Fibroblast of the conjunctiva (primary cell): ENCODE measurements around the gene SOCS7.
A peak's percentile ranks its signal among the peaks of the same experiment; 100 is the strongest.

ENCODE experiments used
- DNase-seq: peaks from one replicate; pipeline ENCODE4 v3.0.0-alpha.2; 2010; ENCODE audit warnings: low read depth

The SOCS7 gene

DNA sequence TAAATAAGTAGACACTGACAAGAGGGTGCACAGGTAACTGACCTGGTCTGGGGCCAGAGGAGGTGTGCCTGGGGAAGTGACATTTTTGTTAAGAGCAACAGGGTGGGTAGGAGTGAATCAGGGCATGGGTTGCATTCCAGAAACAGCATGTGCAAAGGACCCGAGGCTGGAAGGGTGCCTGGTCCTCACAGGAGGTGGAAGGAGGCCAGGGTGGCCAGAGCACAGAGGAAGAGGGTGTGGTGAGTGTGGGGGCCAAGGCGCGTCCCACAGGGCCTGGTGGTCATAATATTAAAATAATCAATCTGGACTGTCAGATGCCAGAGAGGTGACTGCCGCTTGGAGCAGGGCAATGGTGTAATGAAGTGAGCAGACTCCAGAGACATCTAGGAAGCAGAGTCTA lies 90.9 kb downstream of the SOCS7 start:
- DNase-seq: no peak

DNA sequence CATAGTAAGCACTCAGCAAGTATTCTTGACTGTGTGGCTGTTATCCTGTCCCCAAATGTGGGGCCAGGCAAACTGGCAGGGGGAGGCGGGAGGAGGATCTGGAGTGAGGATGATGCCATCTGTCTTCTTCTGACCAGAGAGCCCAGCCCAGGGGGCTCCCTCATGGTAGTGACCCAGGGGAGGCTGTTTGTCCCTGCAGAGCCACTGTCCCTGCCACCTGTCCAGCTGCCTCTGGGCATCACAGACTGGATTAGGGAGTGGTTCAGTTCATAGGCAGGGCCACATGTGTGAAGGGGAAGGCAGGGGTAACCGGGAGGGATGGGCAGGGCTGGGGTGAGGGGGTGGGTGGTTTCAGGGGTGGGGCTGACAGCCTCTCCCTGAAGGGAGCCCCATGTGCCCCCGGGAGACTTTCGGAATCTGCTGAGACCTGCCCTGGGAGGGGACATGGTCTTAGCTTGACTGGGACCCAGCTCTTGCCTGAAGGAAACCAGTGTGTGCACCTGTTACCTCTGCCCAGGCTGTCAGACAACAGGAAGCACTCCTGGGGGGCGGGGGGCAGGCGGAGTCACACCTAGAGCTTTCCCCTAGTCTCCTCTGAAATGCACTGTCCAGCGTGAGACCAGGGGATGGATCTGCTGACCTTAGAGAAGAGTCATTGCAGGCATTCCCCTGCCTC lies 91.8 kb downstream of the SOCS7 start:
- no peak for DNase-seq

DNA sequence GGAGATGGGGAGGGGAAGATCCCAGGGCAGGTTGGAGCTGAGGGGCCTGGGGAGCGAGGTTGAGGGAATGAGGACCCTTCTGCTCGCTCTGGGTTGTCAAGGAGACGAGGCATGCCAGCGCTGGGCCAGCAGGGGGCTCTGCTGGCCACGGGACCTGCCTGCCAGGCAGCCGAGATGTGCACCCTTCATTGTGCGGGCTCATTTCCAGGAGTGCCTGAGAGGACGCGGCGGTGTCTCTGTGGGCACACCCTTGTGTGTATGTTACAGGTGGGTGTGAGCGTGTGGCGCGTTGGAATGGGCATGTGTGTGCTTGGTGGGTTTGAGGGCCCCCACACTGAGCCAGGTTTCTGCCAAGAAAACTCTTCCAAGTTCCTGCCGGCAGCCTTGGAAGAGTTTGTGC lies 92.5 kb downstream of the SOCS7 start:
- DNase-seq: no peak

DNA sequence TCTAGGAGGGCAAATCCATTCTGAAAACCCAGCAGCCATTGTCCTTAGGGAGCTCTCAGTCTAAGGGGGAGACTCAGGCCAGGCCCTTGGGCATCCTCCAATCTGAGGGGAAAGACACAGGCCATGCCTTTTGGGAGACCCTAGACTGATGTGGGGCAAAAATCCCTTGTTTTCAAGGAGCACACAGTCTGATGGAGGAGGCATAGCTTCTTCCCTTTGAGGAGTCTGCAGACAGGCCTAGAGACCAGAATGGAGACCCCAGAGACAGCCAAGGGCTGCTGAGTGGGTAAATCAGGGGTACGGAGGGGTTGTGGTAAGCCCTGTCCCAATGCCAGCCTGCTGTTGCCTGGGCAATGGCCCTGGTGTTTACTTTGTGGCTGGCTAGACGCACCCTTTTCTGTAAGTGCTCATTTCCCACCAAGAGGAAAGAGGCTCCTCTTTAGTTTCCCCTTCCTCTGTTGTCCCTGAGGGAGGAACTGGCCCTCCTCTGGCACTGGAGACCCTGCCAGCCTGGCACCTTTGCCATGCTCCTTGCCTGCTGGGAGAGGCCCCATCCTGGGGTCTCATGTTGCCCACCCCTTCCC lies 96.0 kb downstream of the SOCS7 start:
- no peak for DNase-seq

DNA sequence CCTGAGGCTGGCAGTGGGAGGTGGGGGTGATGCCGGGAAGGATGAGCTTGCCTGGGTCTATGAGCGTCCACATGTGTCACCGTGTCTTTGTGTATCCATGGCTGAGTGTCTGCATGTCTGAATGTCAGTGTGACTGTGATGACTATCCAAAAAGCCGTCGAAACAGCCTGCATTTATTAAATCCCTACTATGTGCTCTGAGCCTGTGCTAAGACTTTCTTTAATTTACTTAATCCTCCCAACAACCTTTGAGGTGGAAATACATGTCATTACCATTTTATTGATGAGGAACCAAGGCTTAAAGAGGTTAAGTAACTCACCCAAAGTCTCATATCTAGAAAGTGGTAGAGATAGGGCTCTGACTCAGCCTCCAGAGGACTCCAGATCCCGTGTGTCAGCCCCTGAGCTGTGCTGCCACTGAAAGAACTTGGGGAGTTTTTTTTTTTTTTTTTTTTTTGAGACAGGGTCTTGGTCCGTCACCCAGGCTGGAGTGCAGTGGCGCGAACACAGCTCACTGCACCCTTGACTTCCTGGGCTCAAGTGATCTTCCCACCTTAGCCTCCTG lies 96.6 kb downstream of the SOCS7 start:
- no peak for DNase-seq

DNA sequence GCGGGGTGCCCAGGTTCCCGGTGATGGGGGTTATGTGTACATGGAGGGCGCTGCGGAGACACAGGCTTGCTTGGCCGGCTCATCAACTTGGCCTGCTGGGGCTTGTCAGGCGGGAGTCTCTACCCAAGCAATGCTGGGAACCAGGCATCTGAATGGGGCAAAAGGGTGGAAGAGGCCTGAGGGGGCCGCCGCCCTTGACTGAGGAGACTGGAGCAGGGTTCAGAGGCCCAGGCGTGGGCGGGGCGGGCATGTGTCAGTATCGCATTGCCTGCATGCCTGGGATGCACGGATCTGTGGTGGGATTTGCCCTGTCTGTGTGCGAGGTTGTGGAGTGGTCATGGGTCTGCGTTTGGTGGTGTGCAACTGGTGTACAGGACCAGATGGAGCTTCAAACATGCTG lies 97.7 kb downstream of the SOCS7 start:
- no peak for DNase-seq

DNA sequence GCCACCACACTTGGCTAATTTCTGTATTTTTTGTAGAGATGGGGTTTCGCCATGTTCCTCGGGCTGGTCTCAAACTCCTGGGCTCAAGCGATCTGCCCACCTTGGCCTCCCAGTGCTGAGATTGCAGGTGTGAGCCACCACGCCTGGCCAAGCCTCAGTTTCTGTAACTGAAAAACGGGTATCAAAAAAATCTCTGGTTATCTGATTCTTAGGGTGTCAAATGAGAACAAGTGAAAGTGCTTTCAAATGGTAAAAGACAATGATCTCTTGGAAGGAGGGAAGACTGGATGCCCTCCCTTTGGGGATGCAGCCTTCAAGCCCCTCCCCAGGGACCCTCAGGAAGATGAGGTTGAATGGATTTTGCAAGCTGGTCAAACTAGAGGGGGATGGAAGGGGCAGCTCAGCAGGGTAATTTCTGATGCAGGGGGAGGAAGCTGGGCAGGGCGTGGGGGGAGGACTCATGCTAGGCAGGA lies 98.9 kb downstream of the SOCS7 start:
- no peak for DNase-seq

DNA sequence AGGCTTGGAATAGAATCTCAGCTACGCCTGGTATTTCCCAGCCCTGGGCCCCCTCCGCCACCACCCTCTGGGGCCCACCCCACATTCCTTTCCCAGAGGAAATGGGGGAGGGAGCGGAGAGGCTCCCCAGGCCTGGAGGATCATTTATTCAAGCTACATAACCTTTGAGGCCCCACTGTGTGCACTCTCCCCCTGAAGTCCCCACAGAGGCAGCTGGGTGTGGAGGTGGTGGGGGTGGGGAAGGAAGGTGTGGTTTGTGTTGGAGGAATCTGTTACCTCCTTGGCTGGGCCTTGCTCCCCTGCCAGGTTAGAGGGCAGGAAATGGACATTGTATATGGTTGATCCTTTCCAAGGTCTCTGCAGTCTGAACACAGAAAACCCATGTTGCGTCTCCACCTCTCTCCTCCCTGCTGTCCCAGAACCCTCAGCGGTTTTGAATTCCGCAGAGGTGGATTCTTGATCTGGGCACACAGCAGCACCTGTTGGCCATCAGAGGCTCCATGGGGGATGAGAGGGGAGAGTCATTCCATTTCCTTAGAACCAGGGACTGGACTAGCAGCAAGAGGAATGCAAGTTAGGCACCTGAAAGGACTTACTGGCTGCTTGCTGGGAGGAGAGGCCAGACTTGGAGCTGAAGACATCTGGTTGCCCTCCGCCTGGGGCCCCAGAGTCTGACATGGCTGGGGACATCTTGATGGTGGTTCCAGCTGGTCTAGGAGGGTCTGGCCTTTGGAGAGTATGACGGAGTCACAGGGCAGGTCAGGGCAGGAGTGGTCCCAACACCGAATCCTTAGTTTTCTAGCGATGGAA lies 99.6 kb downstream of the SOCS7 start:
- DNase-seq: no peak

DNA sequence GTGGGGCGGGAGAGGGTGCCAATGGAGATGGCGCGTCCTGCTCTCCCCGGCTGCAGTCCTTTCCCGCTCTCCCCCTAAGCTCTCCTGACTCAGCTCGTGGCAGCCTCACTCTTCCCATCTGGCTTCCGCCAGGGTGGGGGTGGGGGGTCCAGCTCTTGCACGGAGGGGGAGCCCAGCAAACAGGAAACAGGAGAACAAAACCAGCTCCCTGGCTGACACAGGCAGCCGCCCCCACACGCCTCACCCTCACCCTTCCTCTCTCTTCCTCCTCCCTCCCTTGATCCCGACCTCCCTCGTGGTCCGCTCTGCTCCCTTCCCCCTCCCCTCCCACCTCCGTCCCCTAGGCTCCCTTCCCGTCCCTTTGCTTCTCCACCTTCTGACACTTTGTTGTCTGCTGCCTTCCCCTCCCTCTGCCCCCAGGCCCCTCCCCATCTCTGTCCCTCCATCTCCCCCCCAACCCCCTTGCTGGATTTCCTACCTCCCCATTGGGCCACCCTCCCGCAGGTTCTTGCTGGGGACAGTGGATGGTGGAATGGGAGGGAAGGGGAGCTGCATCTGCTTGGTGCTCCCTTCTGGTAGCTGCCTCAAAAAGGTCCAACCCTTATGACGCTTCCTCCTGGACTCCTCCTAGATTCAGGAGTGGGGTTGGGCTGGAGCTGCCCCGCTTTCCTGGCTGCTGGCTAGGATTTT lies 100.3 kb downstream of the SOCS7 start:
- peak; percentile 68 for DNase-seq

DNA sequence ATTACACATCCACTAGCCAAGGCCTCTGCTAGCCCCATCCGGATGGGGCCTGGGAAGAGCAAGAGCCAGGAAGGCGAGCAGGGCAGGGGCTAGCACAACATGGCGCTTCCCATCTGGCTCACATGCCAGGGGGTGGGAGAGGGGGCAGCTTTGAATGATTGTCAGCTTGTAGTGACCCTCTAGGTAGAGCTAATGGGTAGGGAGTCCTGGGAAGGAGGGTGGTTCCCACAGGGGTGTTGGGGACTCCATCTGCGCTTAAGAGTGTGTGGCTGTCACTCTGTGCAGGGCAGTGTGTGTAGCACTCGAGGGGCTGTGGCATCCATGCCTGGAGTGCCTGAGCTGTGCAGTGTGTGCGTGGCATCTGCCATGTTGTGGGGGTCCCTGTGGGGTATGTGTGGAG lies 101.1 kb downstream of the SOCS7 start:
- DNase-seq: no peak

DNA sequence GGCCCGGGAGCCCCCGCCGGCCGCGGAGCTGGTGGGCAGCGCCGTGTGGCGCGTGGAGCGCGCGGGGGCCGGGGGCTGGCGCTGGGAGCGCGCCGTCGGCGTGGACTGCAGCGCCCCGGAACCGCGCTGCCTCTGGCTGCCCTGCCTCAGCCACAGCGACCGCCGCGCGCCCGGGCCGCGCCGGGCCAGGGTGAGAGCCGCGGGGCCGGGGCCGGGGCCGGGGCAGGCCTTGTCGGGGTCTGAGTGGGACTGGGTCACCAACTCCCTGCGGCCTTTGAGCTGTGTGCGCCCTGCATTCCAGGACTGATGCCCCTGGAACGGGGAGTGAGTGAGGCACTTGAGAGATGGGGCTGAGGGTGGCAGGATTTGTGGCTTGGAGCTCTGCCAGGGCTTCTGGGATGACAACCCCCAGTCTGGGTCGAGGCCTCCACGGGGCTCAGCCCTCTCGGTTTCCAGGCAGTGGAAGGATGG lies 102.3 kb downstream of the SOCS7 start:
- no peak for DNase-seq

DNA sequence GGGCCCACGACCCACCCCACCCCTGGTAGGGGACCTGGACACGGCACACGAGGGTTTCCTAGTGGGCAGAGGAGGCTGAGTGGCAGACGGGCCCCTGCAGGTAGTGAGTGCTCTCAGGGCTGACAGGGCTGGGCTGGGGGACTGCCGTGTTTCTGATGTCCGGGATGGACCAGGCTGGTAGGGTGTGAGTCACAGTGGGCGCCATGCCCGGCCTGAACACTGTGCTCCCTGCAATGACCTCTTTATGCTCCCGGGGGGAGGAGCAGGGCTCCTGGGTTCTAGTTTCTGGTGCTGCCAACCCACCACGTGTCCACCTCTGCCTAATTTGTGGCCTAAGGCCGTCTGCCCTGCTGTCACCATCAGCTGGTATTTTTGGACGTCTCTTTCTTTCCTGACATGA lies 102.9 kb downstream of the SOCS7 start:
- DNase-seq: peak; percentile 66
